GM23338 (cell line): ENCODE data around the gene GSTP1. TPM values are rescaled to one million over a fixed set of nuclear protein-coding genes. Genes with fewer than 3 reads are reported as not detected.
A peak's percentile ranks its signal among the peaks of the same experiment; 100 is the strongest.

Experiments used
- ATAC-seq: fragments of 200-7000 bp; cut with Tn5 transposase; 3 replicates; pipeline ENCODE4 v1.9.1; 2020
- DNase-seq: peaks from one replicate; pipeline ENCODE4 v3.0.0-alpha.2; 2015; ENCODE audit warnings: low spot score
- H2AFZ ChIP-seq: fragments of 200-600 bp; sonication (generic); 2 replicates; pipeline ENCODE4 v1.8.0; 2016; ENCODE audit warnings: antibody characterized with exemption, mild to moderate bottlenecking, moderate library complexity
- H3F3A ChIP-seq: fragments of 200-600 bp; sonication (generic); replicated peaks from 2 replicates; pipeline ENCODE4 v1.8.0; 2017; ENCODE audit warnings: antibody characterized with exemption, mixed run types, low read depth
- H3K27ac ChIP-seq: fragments of 200-600 bp; sonication (generic); 2 replicates; pipeline ENCODE4 v1.6.1; 2016; ENCODE audit warnings: low read depth
- H3K27me3 ChIP-seq: fragments of 200-600 bp; sonication (generic); 2 replicates; pipeline ENCODE4 v1.8.0; 2016; ENCODE audit warnings: mild to moderate bottlenecking, mixed run types, moderate library complexity; ENCODE audit not compliant: insufficient read depth
- H3K36me3 ChIP-seq: fragments of 200-600 bp; sonication (generic); 2 replicates; pipeline ENCODE4 v1.8.0; 2016; ENCODE audit warnings: mild to moderate bottlenecking; ENCODE audit not compliant: insufficient read depth
- H3K4me1 ChIP-seq: fragments of 200-600 bp; sonication (generic); 2 replicates; pipeline ENCODE4 v1.8.0; 2016; ENCODE audit warnings: mild to moderate bottlenecking, moderate library complexity; ENCODE audit not compliant: insufficient read depth
- H3K4me2 ChIP-seq: fragments of 200-600 bp; sonication (generic); 2 replicates; pipeline ENCODE4 v1.7.1; 2017; ENCODE audit warnings: mixed run types
- H3K4me3 ChIP-seq: fragments of 200-600 bp; sonication (generic); 2 replicates; pipeline ENCODE4 v1.6.1; 2016; ENCODE audit warnings: mixed run types
- H3K79me2 ChIP-seq: fragments of 200-600 bp; sonication (generic); replicated peaks from 2 replicates; pipeline ENCODE4 v1.8.0; 2017; ENCODE audit warnings: mild to moderate bottlenecking; ENCODE audit not compliant: insufficient read depth
- H3K9me2 ChIP-seq: fragments of 200-600 bp; sonication (generic); 2 replicates; pipeline ENCODE4 v1.8.0; 2017; ENCODE audit not compliant: insufficient read depth
- H4K20me1 ChIP-seq: fragments of 200-600 bp; sonication (generic); replicated peaks from 2 replicates; pipeline ENCODE4 v1.8.0; 2017; ENCODE audit warnings: mild to moderate bottlenecking; ENCODE audit not compliant: insufficient read depth
- H3K27ac Mint-ChIP-seq: 2 replicates; pipeline ENCODE4 v1.8.0; 2020; ENCODE audit warnings: inconsistent platforms, mild to moderate bottlenecking, moderate library complexity, mixed read lengths
- H3K27me3 Mint-ChIP-seq: 3 replicates; pipeline ENCODE4 v1.8.0; 2022; ENCODE audit warnings: low read depth, mild to moderate bottlenecking, moderate library complexity, mixed read lengths, inconsistent platforms; ENCODE audit not compliant: insufficient read depth, poor library complexity
- H3K36me3 Mint-ChIP-seq: 3 replicates; pipeline ENCODE4 v1.8.0; 2021; ENCODE audit warnings: low read depth, mild to moderate bottlenecking, inconsistent platforms, moderate library complexity, mixed read lengths
- H3K4me1 Mint-ChIP-seq: 3 replicates; pipeline ENCODE4 v1.8.0; 2020; ENCODE audit warnings: mild to moderate bottlenecking, inconsistent platforms, mixed read lengths
- H3K4me3 Mint-ChIP-seq: 3 replicates; pipeline ENCODE4 v1.8.0; 2021; ENCODE audit warnings: moderate library complexity, mild to moderate bottlenecking, inconsistent platforms, mixed read lengths
- H3K9me3 Mint-ChIP-seq: 3 replicates; pipeline ENCODE4 v1.8.0; 2020; ENCODE audit warnings: moderate library complexity, mild to moderate bottlenecking, inconsistent platforms, mixed read lengths
- CTCF ChIP-seq, 2 experiments: fragments of 200-600 bp in 1 of 2; sonication (generic) in 1 of 2; conservative IDR thresholded peaks; 2 replicates each; pipeline versions ENCODE4 v1.5.1 to v1.6.1; 2016 to 2017; ENCODE audit warnings: antibody characterized with exemption in 2 of 2, low read depth in 2 of 2, mild to moderate bottlenecking in 2 of 2, moderate library complexity in 1 of 2
- ETS1 ChIP-seq: IDR thresholded peaks from 2 replicates; pipeline ENCODE4 v1.6.1; 2016; ENCODE audit warnings: antibody characterized with exemption
- EZH2phosphoT487 ChIP-seq: fragments of 200-600 bp; sonication (generic); IDR thresholded peaks from one replicate; pipeline ENCODE4 v1.8.1; 2018; ENCODE audit warnings: antibody characterized with exemption; ENCODE audit not compliant: unreplicated experiment
- NANOG ChIP-seq: IDR thresholded peaks from 2 replicates; pipeline ENCODE4 v1.6.1; 2016; ENCODE audit warnings: antibody characterized with exemption, borderline replicate concordance
- STAT1 ChIP-seq: IDR thresholded peaks from one replicate; pipeline ENCODE4 v1.6.1; 2016; ENCODE audit warnings: antibody characterized with exemption; ENCODE audit not compliant: unreplicated experiment
- ZNF462 ChIP-seq: fragments of 250-450 bp; sonication (Bioruptor Pico); IDR thresholded peaks from 2 replicates; pipeline ENCODE4 v1.5.0; 2020; ENCODE audit warnings: mild to moderate bottlenecking, moderate library complexity
- polyA plus RNA-seq: library from polyadenylated mRNA; unstranded; fragments of >200 nt; fragmentation: Nextera tagmentation; extraction: Ambion mirVana; gene quantifications from 2 replicates; pipeline ENCODE4 v1.2.1, GENCODE V29; 2016
- total RNA-seq: library from RNA; depleted of rRNA; stranded (reverse); fragments of >200 nt; shearing (Covaris generic); gene quantifications from 2 replicates; pipeline ENCODE4 v1.2.3, GENCODE V29; 2014

Gene GSTP1
- total and polyA plus RNA-seq, 2 experiments from 2014 or later, result 1,776 to 1,881 TPM

- H3K9me3 Mint-ChIP-seq, result peaks cover 3% of the 10 kb centered on the region; the same call in 1 of the 3 replicates
- peak; percentile 79 for ATAC-seq
- Histone ChIP-seq H3K9me2 (no peaks in the 10 kb centered on the region), H3K4me3 (no peak overlapping the region), H3K27me3 (no peaks in the 10 kb centered on the region), H3K27ac (no peak overlapping the region), H2AFZ (no peak overlapping the region), H3K4me2 (no peak overlapping the region), H3K79me2 (no peaks in the 10 kb centered on the region), H3F3A (no peaks in the 10 kb centered on the region), H4K20me1 (no peaks in the 10 kb centered on the region), H3K4me1 (peaks cover 22% of the 10 kb centered on the region), H3K36me3 (no peaks in the 10 kb centered on the region)
- H3K27ac Mint-ChIP-seq, result no peak overlapping the region
- DNase-seq, result peak; percentile 54
- H3K4me3 Mint-ChIP-seq, result no peak overlapping the region
- no peaks in the 10 kb centered on the region for H3K36me3 Mint-ChIP-seq
- peaks cover 31% of the 10 kb centered on the region for H3K4me1 Mint-ChIP-seq
- TF ChIP-seq ZNF462 (CRISPR knock-in tag) (no peak), CTCF (conservative IDR thresholded peaks at IDR 0.05; ENCODE audit: low read depth in 2 of 2) (peak; percentile 48 to 76)
- H3K27me3 Mint-ChIP-seq, result peaks cover 18% of the 10 kb centered on the region
These were observed 6.7 kb upstream of the GSTP1 start for GRCh38 chr11:67576735-67577475.

- H3K4me3 Mint-ChIP-seq, result no peak overlapping the region
- peaks cover 22% of the 10 kb centered on the region for H3K27me3 Mint-ChIP-seq
- Histone ChIP-seq H3K4me3 (no peak overlapping the region), H3K36me3 (no peaks in the 10 kb centered on the region), H3K4me1 (peaks cover 29% of the 10 kb centered on the region), H3K9me2 (no peaks in the 10 kb centered on the region), H3F3A (no peaks in the 10 kb centered on the region), H4K20me1 (no peaks in the 10 kb centered on the region), H3K27ac (no peak overlapping the region), H3K79me2 (peaks cover 4% of the 10 kb centered on the region), H2AFZ (no peak overlapping the region), H3K4me2 (no peak overlapping the region), H3K27me3 (no peaks in the 10 kb centered on the region)
- DNase-seq (no peak), ATAC-seq (no peak)
- H3K9me3 Mint-ChIP-seq, result no peaks in the 10 kb centered on the region
- H3K27ac Mint-ChIP-seq, result no peak overlapping the region
- H3K36me3 Mint-ChIP-seq, result no peaks in the 10 kb centered on the region
- H3K4me1 Mint-ChIP-seq, result peaks cover 38% of the 10 kb centered on the region
- TF ChIP-seq ETS1 (no peak), CTCF (conservative IDR thresholded peaks at IDR 0.05; ENCODE audit: low read depth in 2 of 2) (no peak), EZH2phosphoT487 (no peak), NANOG (no peak), STAT1 (no peak)
These were observed 5.7 kb upstream of the GSTP1 start for GRCh38 chr11:67577951-67578350.
